Peyer's patch (tissue), 4 donors: ENCODE results near the gene SNAP25.

Source experiments
- POLR2A ChIP-seq, 2 donors: fragments of 450-650 bp; IDR thresholded peaks; one replicate each; pipeline ENCODE4 v1.5.1; 2017; ENCODE audit warnings: antibody characterized with exemption in 2 of 2, mild to moderate bottlenecking in 2 of 2, moderate library complexity in 2 of 2
- TF ChIP-seq, protein P1 (sequence below), 6 experiments: fragments of 450-650 bp in 4 of 6; fragments of 200-600 bp in 2 of 6; sonication (generic) in 1 of 6; IDR thresholded peaks; one replicate each; pipeline ENCODE4 v1.5.1; 2017 to 2019; ENCODE audit warnings: antibody characterized with exemption in 6 of 6, mild to moderate bottlenecking in 3 of 6, moderate library complexity in 1 of 6

DNA sequence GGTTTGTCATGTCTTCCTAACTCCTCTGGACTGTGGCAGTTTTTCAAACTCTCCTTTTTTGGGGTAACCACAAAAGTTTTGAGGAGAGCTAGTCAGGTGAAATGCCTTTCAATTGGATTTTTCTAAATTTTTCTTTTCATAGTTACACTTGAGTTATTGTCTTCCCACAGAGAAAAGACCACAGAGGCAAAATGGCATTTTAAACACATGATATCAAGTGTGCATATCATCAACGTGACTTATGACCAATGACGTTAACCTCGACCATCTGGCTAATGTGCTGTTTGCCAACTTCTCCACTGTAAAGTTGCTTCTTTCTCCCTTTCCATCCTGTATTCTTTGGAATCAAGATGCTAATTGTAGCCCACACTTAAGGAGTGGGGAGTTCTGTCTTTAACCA is 41.3 kb upstream of the SNAP25 start:
- TF ChIP-seq, protein P1, sequence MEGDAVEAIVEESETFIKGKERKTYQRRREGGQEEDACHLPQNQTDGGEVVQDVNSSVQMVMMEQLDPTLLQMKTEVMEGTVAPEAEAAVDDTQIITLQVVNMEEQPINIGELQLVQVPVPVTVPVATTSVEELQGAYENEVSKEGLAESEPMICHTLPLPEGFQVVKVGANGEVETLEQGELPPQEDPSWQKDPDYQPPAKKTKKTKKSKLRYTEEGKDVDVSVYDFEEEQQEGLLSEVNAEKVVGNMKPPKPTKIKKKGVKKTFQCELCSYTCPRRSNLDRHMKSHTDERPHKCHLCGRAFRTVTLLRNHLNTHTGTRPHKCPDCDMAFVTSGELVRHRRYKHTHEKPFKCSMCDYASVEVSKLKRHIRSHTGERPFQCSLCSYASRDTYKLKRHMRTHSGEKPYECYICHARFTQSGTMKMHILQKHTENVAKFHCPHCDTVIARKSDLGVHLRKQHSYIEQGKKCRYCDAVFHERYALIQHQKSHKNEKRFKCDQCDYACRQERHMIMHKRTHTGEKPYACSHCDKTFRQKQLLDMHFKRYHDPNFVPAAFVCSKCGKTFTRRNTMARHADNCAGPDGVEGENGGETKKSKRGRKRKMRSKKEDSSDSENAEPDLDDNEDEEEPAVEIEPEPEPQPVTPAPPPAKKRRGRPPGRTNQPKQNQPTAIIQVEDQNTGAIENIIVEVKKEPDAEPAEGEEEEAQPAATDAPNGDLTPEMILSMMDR (IDR thresholded peaks at IDR 0.05): no peak
- no peak for TF ChIP-seq POLR2A (IDR thresholded peaks at IDR 0.05)
